ENCODE measurements around the gene ZNF205. TPM values are rescaled to one million over a fixed set of nuclear protein-coding genes. Genes with fewer than 3 reads are reported as not detected.
"Not testable (repeated sequence)": the region's sequence is repeated elsewhere in the genome, so short reads cannot be mapped to it uniquely, and the experiment has no call there.

ZNF205 gene
- total and polyA plus RNA-seq, 2 donors (not counting 1 experiment from before 2014, with no cell fraction given) = 3.4 to 16.0 TPM

DNA sequence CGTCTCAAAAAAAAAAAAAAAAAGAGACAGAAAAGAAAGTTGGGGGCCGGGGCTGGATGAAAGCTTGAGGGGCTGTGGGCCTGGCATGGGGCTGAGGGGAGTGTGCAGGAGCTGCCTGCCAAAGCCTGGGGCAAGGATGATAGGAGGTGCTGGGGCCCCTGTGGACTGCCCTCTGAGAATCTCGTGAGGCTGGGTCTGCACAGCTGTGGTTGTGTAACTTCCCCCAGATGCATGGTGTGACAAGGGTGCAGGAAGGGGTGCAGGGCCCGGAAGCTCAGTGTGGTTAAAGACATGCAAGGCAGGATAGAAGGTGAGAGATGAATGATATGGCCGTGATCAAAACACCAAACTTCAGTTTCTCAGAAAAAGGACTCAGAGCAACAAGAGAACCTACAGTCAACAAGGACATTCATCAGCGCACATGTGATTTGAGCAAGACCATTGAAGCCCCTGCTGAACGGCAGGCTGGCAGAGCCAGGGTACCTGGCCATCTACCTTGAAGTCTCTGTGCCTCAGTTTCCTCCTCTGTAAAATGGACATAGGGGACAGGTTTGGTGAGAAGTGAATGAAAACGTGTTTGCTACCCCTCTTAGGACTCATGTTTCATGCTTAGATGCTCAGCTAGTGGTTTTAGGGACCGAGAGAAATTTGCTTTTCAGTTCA is 37.4 kb upstream of the ZNF205 start:
- peaks cover 12% of the 10 kb centered on the region for H3K27me3 ChIP-seq (ENCODE audit: control insufficient read depth, insufficient read depth, low read length)
- DNase-seq (ENCODE audit: low read depth in 2 of 2) = no peak
- no peak overlapping the region for H3K9ac ChIP-seq (ENCODE audit: insufficient read depth, low read length)
- no peak overlapping the region for H3K27ac ChIP-seq (ENCODE audit: insufficient read depth, low read length)
- no peak overlapping the region for H2AFZ ChIP-seq (ENCODE audit: low read length)
- no peaks in the 10 kb centered on the region for H3K36me3 ChIP-seq (ENCODE audit: control insufficient read depth, insufficient read depth, low read length)
- H4K20me1 ChIP-seq (ENCODE audit: control insufficient read depth, extremely low read depth, insufficient read depth, low read length) = no peaks in the 10 kb centered on the region
- no peak for TF ChIP-seq EZH2 (IDR thresholded peaks at IDR 0.05; ENCODE audit: low read length, missing control alignments)
- TF ChIP-seq, protein P1, sequence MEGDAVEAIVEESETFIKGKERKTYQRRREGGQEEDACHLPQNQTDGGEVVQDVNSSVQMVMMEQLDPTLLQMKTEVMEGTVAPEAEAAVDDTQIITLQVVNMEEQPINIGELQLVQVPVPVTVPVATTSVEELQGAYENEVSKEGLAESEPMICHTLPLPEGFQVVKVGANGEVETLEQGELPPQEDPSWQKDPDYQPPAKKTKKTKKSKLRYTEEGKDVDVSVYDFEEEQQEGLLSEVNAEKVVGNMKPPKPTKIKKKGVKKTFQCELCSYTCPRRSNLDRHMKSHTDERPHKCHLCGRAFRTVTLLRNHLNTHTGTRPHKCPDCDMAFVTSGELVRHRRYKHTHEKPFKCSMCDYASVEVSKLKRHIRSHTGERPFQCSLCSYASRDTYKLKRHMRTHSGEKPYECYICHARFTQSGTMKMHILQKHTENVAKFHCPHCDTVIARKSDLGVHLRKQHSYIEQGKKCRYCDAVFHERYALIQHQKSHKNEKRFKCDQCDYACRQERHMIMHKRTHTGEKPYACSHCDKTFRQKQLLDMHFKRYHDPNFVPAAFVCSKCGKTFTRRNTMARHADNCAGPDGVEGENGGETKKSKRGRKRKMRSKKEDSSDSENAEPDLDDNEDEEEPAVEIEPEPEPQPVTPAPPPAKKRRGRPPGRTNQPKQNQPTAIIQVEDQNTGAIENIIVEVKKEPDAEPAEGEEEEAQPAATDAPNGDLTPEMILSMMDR (conservative IDR thresholded peaks at IDR 0.05 in 1 of 2, IDR thresholded peaks at IDR 0.05 in 1 of 2; ENCODE audit: low read depth in 1 of 2, low read length in 2 of 2) = no peak
- H3K79me2 ChIP-seq (ENCODE audit: control insufficient read depth, insufficient read depth, low read length) = no peaks in the 10 kb centered on the region
- H3K4me1 ChIP-seq (ENCODE audit: control insufficient read depth, extremely low read depth, insufficient read depth, low read length) = no peaks in the 10 kb centered on the region
- no peak overlapping the region for H3K4me2 ChIP-seq (ENCODE audit: extremely low read depth, insufficient read depth, low read length)
- no peak overlapping the region for H3K4me3 ChIP-seq (replicated peaks in 1 of 4; ENCODE audit: control extremely low read depth in 1 of 4, insufficient read depth in 1 of 4, low read depth in 3 of 4, low read length in 4 of 4)
- H3K9me3 ChIP-seq (ENCODE audit: control insufficient read depth, insufficient read depth, low read depth, low read length) = no peaks in the 10 kb centered on the region

DNA sequence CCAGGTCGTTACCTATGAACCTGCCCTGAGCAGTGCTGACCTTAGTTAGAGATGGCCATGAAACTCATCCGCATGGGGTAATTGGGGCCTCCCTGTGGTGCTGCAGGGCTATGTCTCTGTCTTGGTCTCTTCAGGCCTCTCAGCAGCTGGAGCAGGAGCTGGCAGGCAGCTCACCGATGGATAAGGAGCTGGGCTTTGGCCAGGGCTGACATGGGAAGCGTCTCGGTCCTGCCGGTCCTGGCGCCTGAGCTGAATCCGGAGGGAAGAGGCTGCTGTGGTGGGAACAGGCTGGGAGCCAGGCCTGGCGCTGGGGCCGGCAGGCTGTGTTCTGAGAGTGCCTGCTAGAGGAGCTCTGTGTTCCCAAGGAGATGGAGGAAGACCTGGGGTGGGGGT is 36.9 kb upstream of the ZNF205 start:
- Histone ChIP-seq H2AFZ (ENCODE audit: low read length) (no peak overlapping the region), H3K4me1 (ENCODE audit: control insufficient read depth, extremely low read depth, insufficient read depth, low read length) (no peaks in the 10 kb centered on the region), H3K79me2 (ENCODE audit: control insufficient read depth, insufficient read depth, low read length) (no peaks in the 10 kb centered on the region), H3K9me3 (ENCODE audit: control insufficient read depth, insufficient read depth, low read depth, low read length) (no peaks in the 10 kb centered on the region), H3K27me3 (ENCODE audit: control insufficient read depth, insufficient read depth, low read length) (peaks cover 15% of the 10 kb centered on the region), H3K9ac (ENCODE audit: insufficient read depth, low read length) (no peak overlapping the region), H3K27ac (ENCODE audit: insufficient read depth, low read length) (no peak overlapping the region), H4K20me1 (ENCODE audit: control insufficient read depth, extremely low read depth, insufficient read depth, low read length) (no peaks in the 10 kb centered on the region), H3K4me2 (ENCODE audit: extremely low read depth, insufficient read depth, low read length) (no peak overlapping the region), H3K4me3 (replicated peaks in 1 of 4; ENCODE audit: control extremely low read depth in 1 of 4, insufficient read depth in 1 of 4, low read depth in 3 of 4, low read length in 4 of 4) (no peak overlapping the region), H3K36me3 (ENCODE audit: control insufficient read depth, insufficient read depth, low read length) (no peaks in the 10 kb centered on the region)
- DNase-seq (ENCODE audit: low read depth in 2 of 2) = no peak
- TF ChIP-seq EZH2 (IDR thresholded peaks at IDR 0.05; ENCODE audit: low read length, missing control alignments) = no peak
- TF ChIP-seq, protein P1 (conservative IDR thresholded peaks at IDR 0.05 in 1 of 2, IDR thresholded peaks at IDR 0.05 in 1 of 2; ENCODE audit: low read depth in 1 of 2, low read length in 2 of 2) = no peak

DNA sequence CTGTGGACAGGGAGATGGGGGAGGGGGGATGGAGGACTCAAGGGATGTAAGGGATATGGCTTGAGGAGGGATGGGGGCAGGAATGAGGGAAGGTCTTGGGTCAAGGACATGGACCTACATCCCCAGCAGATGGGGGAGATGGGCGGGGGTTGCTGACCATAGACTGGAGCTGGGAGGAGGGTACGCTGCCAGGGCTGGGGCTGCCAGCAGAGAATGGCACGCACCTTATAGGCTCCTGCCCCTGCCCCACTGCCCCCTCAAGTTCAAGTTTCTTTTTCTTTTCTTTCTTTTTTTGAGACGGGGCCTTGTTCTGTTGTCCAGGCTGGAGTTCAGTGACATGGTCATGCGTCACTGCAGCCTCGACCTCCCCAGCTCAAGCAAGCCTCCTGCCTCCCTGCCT is 36.4 kb upstream of the ZNF205 start:
- not testable (repeated sequence) for H3K4me2 ChIP-seq (ENCODE audit: extremely low read depth, insufficient read depth, low read length); DNase-seq (ENCODE audit: low read depth in 2 of 2); H3K9me3 ChIP-seq (ENCODE audit: control insufficient read depth, insufficient read depth, low read depth, low read length); H2AFZ ChIP-seq (ENCODE audit: low read length); H4K20me1 ChIP-seq (ENCODE audit: control insufficient read depth, extremely low read depth, insufficient read depth, low read length); H3K27ac ChIP-seq (ENCODE audit: insufficient read depth, low read length); H3K4me3 ChIP-seq (replicated peaks in 1 of 4; ENCODE audit: control extremely low read depth in 1 of 4, insufficient read depth in 1 of 4, low read depth in 3 of 4, low read length in 4 of 4); H3K4me1 ChIP-seq (ENCODE audit: control insufficient read depth, extremely low read depth, insufficient read depth, low read length); H3K9ac ChIP-seq (ENCODE audit: insufficient read depth, low read length); H3K79me2 ChIP-seq (ENCODE audit: control insufficient read depth, insufficient read depth, low read length); H3K36me3 ChIP-seq (ENCODE audit: control insufficient read depth, insufficient read depth, low read length)
- peaks cover 16% of the 10 kb centered on the region for H3K27me3 ChIP-seq (ENCODE audit: control insufficient read depth, insufficient read depth, low read length)
